A673 (cell line): Measurements from ENCODE around the gene HRH1.

Source experiments
- EZH2 ChIP-seq: fragments of 200-600 bp; sonication (generic); IDR thresholded peaks from 2 replicates; pipeline ENCODE4 v1.6.1; 2017; ENCODE audit warnings: borderline replicate concordance, low read depth, mild to moderate bottlenecking, mixed read lengths, antibody characterized with exemption, low read length; ENCODE audit not compliant: poor library complexity, severe bottlenecking
- TF ChIP-seq, protein P1 (sequence below): fragments of 300-800, 200-600 bp; sonication (generic); conservative IDR thresholded peaks from 2 replicates; pipeline ENCODE4 v1.5.1; 2017; ENCODE audit warnings: low read depth, mild to moderate bottlenecking, antibody characterized with exemption, low read length, moderate library complexity, mixed read lengths

- TF ChIP-seq, protein P1, sequence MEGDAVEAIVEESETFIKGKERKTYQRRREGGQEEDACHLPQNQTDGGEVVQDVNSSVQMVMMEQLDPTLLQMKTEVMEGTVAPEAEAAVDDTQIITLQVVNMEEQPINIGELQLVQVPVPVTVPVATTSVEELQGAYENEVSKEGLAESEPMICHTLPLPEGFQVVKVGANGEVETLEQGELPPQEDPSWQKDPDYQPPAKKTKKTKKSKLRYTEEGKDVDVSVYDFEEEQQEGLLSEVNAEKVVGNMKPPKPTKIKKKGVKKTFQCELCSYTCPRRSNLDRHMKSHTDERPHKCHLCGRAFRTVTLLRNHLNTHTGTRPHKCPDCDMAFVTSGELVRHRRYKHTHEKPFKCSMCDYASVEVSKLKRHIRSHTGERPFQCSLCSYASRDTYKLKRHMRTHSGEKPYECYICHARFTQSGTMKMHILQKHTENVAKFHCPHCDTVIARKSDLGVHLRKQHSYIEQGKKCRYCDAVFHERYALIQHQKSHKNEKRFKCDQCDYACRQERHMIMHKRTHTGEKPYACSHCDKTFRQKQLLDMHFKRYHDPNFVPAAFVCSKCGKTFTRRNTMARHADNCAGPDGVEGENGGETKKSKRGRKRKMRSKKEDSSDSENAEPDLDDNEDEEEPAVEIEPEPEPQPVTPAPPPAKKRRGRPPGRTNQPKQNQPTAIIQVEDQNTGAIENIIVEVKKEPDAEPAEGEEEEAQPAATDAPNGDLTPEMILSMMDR: no peak
- TF ChIP-seq EZH2: no peak
These were observed 43.8 kb downstream of the HRH1 start for GRCh38 chr3:11198070-11198469.
